Neural progenitor cell (in vitro differentiated cells): ENCODE results near the gene DTNA. TPM values are rescaled to one million over a fixed set of nuclear protein-coding genes. Genes with fewer than 3 reads are reported as not detected.

Source experiments
- DNase-seq: peaks from one replicate; pipeline ENCODE4 v3.0.0-alpha.2; 2016; ENCODE audit warnings: low spot score
- H2AFZ ChIP-seq: fragments of 200-600 bp; sonication (generic); replicated peaks from 2 replicates; pipeline ENCODE4 v1.6.1; 2016; ENCODE audit warnings: antibody characterized with exemption
- H3F3A ChIP-seq: fragments of 200-600 bp; sonication (generic); 2 replicates; pipeline ENCODE4 v1.6.1; 2016; ENCODE audit warnings: antibody characterized with exemption, low read depth
- H3K27ac ChIP-seq: fragments of 200-600 bp; sonication (generic); 2 replicates; pipeline ENCODE4 v1.5.1; 2016; ENCODE audit warnings: mild to moderate bottlenecking
- H3K27me3 ChIP-seq: fragments of 200-600 bp; sonication (generic); 2 replicates; pipeline ENCODE4 v1.6.1; 2016; ENCODE audit warnings: mild to moderate bottlenecking, moderate library complexity
- H3K36me3 ChIP-seq: fragments of 200-600 bp; sonication (generic); 2 replicates; pipeline ENCODE4 v1.5.1; 2016
- H3K4me1 ChIP-seq: fragments of 200-600 bp; sonication (generic); 2 replicates; pipeline ENCODE4 v1.6.1; 2016; ENCODE audit warnings: mixed run types
- H3K4me2 ChIP-seq: fragments of 200-600 bp; sonication (generic); 2 replicates; pipeline ENCODE4 v1.6.1; 2016
- H3K4me3 ChIP-seq: fragments of 200-600 bp; sonication (generic); 2 replicates; pipeline ENCODE4 v1.5.1; 2016
- H3K79me2 ChIP-seq: fragments of 200-600 bp; sonication (generic); 2 replicates; pipeline ENCODE4 v1.6.1; 2016; ENCODE audit warnings: low read depth
- H3K9ac ChIP-seq: fragments of 200-600 bp; sonication (generic); 2 replicates; pipeline ENCODE4 v1.6.1; 2016
- H3K9me3 ChIP-seq: fragments of 200-600 bp; sonication (generic); 2 replicates; pipeline ENCODE4 v1.5.1; 2016; ENCODE audit warnings: low read depth
- H4K20me1 ChIP-seq: fragments of 200-600 bp; sonication (generic); 2 replicates; pipeline ENCODE4 v1.6.1; 2016; ENCODE audit warnings: low read depth
- H3K27ac Mint-ChIP-seq: 3 replicates; pipeline ENCODE4 v1.8.0; 2021; ENCODE audit warnings: mixed read lengths
- H3K27me3 Mint-ChIP-seq: 2 replicates; pipeline ENCODE4 v1.8.0; 2022; ENCODE audit warnings: low read depth, mild to moderate bottlenecking, inconsistent platforms, moderate library complexity, mixed read lengths; ENCODE audit not compliant: insufficient read depth
- H3K36me3 Mint-ChIP-seq: 3 replicates; pipeline ENCODE4 v1.8.0; 2021; ENCODE audit warnings: mixed read lengths
- H3K4me1 Mint-ChIP-seq: 3 replicates; pipeline ENCODE4 v1.8.0; 2021; ENCODE audit warnings: mixed read lengths
- H3K4me3 Mint-ChIP-seq: 3 replicates; pipeline ENCODE4 v1.8.0; 2021; ENCODE audit warnings: mild to moderate bottlenecking, moderate library complexity, mixed read lengths
- H3K9me3 Mint-ChIP-seq: 3 replicates; pipeline ENCODE4 v1.8.0; 2020; ENCODE audit warnings: mixed read lengths
- EZH2 ChIP-seq: fragments of 200-600 bp; sonication (generic); IDR thresholded peaks from 2 replicates; pipeline ENCODE4 v1.6.1; 2017; ENCODE audit warnings: antibody characterized with exemption, mild to moderate bottlenecking, moderate library complexity
- EZH2phosphoT487 ChIP-seq: fragments of 200-600 bp; sonication (generic); IDR thresholded peaks from 2 replicates; pipeline ENCODE4 v1.6.1; 2017; ENCODE audit warnings: antibody characterized with exemption
- total RNA-seq: library from RNA; depleted of rRNA; stranded (reverse); fragments of >200 nt; gene quantifications from 2 replicates; pipeline ENCODE4 v1.2.3, GENCODE V29; 2015; ENCODE audit warnings: low replicate concordance
- TF ChIP-seq, protein P1 (sequence below): fragments of 200-600 bp; sonication (generic); IDR thresholded peaks from 2 replicates; pipeline ENCODE4 v1.5.1; 2017; ENCODE audit warnings: antibody characterized with exemption, mild to moderate bottlenecking

Gene DTNA
- total RNA-seq, 1 donor from 2014 or later: 15.0 TPM

DNA sequence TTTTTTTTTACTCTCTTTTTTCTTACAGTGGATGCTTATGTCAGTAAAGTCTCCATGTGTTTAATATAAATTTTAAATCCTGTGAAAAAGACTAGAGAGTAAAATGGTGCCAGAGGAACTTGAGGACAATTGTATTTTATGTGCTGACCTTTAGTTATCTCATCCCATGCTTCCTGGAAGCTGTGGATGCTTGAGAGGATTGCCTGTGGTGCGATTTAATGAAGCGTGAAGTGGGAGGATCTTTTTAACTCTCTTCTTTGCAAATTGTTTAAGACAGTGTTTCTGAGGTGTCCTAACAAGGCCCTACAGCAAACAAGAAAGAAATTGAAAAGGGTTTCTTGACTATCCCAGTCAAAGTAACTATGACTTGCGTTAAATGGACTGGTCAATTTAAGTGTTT, 84.2 kb downstream of the DTNA start:
- H3K4me3 ChIP-seq: no peak overlapping the region
- H3K36me3 ChIP-seq: no peaks in the 10 kb centered on the region

DNA sequence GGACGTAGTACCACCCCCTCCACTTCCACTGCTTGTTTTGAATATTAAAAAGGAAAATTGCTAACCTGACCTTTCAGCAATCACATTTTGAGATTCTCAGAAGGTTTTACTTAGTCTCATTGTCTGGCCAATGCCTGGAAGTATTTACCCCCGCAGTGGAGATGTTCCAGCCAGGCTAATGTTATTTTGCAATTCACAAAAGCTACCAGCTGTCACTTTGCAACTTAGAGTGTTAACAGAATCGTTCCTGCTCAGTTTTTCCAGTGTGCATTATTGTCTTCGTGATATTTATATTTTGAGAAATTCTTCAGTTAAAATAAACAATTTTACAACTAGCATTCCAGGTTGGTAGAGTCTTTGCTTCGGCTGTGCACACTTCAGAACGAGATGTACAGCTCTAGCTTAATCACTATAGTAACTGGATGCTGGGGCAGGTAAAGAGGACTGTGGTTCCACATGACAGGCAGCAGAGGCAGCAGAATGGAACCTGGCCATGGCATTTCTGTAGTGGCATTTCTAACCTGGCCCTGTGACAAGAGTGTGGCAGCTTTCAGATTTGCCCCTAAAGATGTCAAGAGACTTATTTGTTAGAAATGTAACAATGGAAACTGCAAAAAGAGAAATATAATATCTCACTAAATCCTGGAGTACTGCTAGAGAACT, 85.1 kb downstream of the DTNA start:
- Histone ChIP-seq H3K4me2 (peak overlapping the region; percentile 33), H3K9me3 (peaks cover 10% of the 10 kb centered on the region), H3K9ac (no peak overlapping the region), H3F3A (peaks cover 4% of the 10 kb centered on the region), H3K4me1 (peaks cover 14% of the 10 kb centered on the region), H3K79me2 (no peaks in the 10 kb centered on the region), H2AFZ (no peak overlapping the region), H3K27me3 (no peaks in the 10 kb centered on the region), H4K20me1 (no peaks in the 10 kb centered on the region), H3K4me3 (no peak overlapping the region), H3K36me3 (no peaks in the 10 kb centered on the region), H3K27ac (peak overlapping the region; percentile 30)
- H3K27me3 Mint-ChIP-seq: peaks cover 2% of the 10 kb centered on the region
- H3K9me3 Mint-ChIP-seq: peaks cover 18% of the 10 kb centered on the region
- no peak for DNase-seq
- TF ChIP-seq EZH2: no peak
- TF ChIP-seq, protein P1, sequence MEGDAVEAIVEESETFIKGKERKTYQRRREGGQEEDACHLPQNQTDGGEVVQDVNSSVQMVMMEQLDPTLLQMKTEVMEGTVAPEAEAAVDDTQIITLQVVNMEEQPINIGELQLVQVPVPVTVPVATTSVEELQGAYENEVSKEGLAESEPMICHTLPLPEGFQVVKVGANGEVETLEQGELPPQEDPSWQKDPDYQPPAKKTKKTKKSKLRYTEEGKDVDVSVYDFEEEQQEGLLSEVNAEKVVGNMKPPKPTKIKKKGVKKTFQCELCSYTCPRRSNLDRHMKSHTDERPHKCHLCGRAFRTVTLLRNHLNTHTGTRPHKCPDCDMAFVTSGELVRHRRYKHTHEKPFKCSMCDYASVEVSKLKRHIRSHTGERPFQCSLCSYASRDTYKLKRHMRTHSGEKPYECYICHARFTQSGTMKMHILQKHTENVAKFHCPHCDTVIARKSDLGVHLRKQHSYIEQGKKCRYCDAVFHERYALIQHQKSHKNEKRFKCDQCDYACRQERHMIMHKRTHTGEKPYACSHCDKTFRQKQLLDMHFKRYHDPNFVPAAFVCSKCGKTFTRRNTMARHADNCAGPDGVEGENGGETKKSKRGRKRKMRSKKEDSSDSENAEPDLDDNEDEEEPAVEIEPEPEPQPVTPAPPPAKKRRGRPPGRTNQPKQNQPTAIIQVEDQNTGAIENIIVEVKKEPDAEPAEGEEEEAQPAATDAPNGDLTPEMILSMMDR: no peak
- no peak for TF ChIP-seq EZH2phosphoT487
- H3K36me3 Mint-ChIP-seq: peaks cover 50% of the 10 kb centered on the region
- H3K4me1 Mint-ChIP-seq: peaks cover 19% of the 10 kb centered on the region
- H3K27ac Mint-ChIP-seq: no peak overlapping the region
- H3K4me3 Mint-ChIP-seq: no peak overlapping the region

More for the DNA sequence above, 84.2 kb downstream of the DTNA start:
- Mint-ChIP-seq H3K27me3 (peaks cover 2% of the 10 kb centered on the region), H3K27ac (no peak overlapping the region), H3K4me3 (no peak overlapping the region), H3K4me1 (peaks cover 19% of the 10 kb centered on the region), H3K9me3 (peaks cover 18% of the 10 kb centered on the region), H3K36me3 (peaks cover 52% of the 10 kb centered on the region)
- Histone ChIP-seq H3K4me2 (peak overlapping the region; percentile 33), H2AFZ (no peak overlapping the region), H3K9ac (no peak overlapping the region), H3K27ac (peak overlapping the region; percentile 30), H3K9me3 (peaks cover 10% of the 10 kb centered on the region), H3K4me1 (peaks cover 14% of the 10 kb centered on the region), H3K79me2 (no peaks in the 10 kb centered on the region), H3F3A (peaks cover 4% of the 10 kb centered on the region), H3K27me3 (no peaks in the 10 kb centered on the region), H4K20me1 (no peaks in the 10 kb centered on the region)
- TF ChIP-seq EZH2phosphoT487 (no peak), EZH2 (no peak)
- TF ChIP-seq, protein P1: no peak
- DNase-seq: peak; percentile 65

DNA sequence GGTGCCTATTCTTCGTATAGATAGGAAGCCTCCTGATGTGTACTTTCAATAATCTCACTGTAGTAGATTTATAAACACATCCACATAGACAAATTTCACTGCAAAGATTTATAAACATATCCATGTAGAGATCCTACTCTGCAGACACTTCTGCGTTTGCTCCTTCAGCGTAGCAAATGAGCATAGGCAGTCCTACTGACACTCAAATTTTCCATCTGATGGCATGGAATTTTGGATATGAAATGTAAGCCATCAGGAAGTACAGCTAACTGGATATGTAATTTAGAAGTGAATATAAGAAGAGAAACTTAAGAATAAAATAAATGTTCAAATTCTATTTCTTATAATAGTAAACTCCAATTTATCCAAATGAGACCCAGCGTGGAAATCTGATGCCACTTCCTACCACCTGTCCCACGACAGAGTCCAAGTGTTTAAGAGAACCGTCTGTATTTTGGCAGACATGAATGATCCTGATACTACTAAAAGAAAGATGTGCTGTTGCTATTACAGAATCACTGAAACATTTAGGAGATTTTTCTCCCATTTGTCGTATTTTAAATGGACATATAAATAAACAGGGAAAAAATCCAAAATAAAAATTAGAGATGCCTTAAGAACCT, 86.0 kb downstream of the DTNA start:
- no peak overlapping the region for H3K27ac Mint-ChIP-seq
- H4K20me1 ChIP-seq: no peaks in the 10 kb centered on the region
- H3K9ac ChIP-seq: no peak overlapping the region
- TF ChIP-seq, protein P1: no peak
- TF ChIP-seq EZH2 (no peak), EZH2phosphoT487 (no peak)
- H3K4me2 ChIP-seq: no peak overlapping the region
- H3K4me3 ChIP-seq: no peak overlapping the region
- H3K36me3 Mint-ChIP-seq: peaks cover 47% of the 10 kb centered on the region
- no peak overlapping the region for H2AFZ ChIP-seq
- DNase-seq: no peak
- H3K27me3 ChIP-seq: no peaks in the 10 kb centered on the region
- peaks cover 14% of the 10 kb centered on the region for H3K4me1 ChIP-seq
- H3K4me1 Mint-ChIP-seq: peaks cover 19% of the 10 kb centered on the region
- H3K9me3 ChIP-seq: peaks cover 10% of the 10 kb centered on the region
- H3K36me3 ChIP-seq: no peaks in the 10 kb centered on the region
- no peaks in the 10 kb centered on the region for H3K79me2 ChIP-seq
- H3K27me3 Mint-ChIP-seq: peaks cover 2% of the 10 kb centered on the region
- H3K27ac ChIP-seq: no peak overlapping the region
- H3K4me3 Mint-ChIP-seq: no peak overlapping the region
- H3F3A ChIP-seq: peaks cover 4% of the 10 kb centered on the region
- peaks cover 18% of the 10 kb centered on the region for H3K9me3 Mint-ChIP-seq
